ENCODE results near the gene MPC2. TPM values are rescaled to one million over a fixed set of nuclear protein-coding genes. Genes with fewer than 3 reads are reported as not detected.

Gene MPC2
- total and polyA plus RNA-seq, 12 donors: 50.0 to 186 (median 111) TPM

DNA sequence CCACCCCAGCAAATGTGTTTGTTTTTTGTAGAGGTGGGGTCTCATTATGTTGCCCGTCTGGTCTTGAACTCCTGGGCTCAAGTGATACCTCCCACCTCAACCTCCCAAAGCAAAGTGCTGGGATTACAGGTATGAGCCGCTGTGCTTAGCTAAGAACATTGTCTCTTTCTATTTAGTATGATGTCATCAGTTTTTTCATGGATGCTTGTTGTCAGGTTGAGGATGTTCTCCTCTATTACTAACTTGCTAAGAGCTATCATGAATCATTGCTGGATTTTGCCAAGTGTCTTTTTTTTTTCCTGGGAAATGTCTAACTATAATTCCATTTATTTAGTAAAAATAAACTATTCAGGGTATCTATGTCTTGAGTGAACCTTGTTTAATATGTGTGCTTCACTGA, 19.0 kb upstream of the MPC2 start:
- intact Hi-C loops (cut with DNase I): no loop called here
- DNase-seq: no peak
- 98 to 100% (median 100%) methylated on average over 2 of the region's 2 CpGs for WGBS, 4 donors
- TF ChIP-seq POLR2A (IDR thresholded peaks at IDR 0.05): no peak
- TF ChIP-seq, protein P1, sequence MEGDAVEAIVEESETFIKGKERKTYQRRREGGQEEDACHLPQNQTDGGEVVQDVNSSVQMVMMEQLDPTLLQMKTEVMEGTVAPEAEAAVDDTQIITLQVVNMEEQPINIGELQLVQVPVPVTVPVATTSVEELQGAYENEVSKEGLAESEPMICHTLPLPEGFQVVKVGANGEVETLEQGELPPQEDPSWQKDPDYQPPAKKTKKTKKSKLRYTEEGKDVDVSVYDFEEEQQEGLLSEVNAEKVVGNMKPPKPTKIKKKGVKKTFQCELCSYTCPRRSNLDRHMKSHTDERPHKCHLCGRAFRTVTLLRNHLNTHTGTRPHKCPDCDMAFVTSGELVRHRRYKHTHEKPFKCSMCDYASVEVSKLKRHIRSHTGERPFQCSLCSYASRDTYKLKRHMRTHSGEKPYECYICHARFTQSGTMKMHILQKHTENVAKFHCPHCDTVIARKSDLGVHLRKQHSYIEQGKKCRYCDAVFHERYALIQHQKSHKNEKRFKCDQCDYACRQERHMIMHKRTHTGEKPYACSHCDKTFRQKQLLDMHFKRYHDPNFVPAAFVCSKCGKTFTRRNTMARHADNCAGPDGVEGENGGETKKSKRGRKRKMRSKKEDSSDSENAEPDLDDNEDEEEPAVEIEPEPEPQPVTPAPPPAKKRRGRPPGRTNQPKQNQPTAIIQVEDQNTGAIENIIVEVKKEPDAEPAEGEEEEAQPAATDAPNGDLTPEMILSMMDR (IDR thresholded peaks at IDR 0.05): no peak
- H3K27me3 ChIP-seq: no peaks in the 10 kb centered on the region
- no peak overlapping the region for H3K27ac ChIP-seq
- peaks cover 0 to 18% of the 10 kb centered on the region in 2 donors for H3K36me3 ChIP-seq (replicated peaks in 1 of 2)
- H3K4me3 ChIP-seq: no peak overlapping the region
- H3K4me1 ChIP-seq (replicated peaks in 1 of 2): peaks cover 0 to 16% of the 10 kb centered on the region in 2 donors
- no peaks in the 10 kb centered on the region for H3K9me3 ChIP-seq (replicated peaks in 1 of 3)

DNA sequence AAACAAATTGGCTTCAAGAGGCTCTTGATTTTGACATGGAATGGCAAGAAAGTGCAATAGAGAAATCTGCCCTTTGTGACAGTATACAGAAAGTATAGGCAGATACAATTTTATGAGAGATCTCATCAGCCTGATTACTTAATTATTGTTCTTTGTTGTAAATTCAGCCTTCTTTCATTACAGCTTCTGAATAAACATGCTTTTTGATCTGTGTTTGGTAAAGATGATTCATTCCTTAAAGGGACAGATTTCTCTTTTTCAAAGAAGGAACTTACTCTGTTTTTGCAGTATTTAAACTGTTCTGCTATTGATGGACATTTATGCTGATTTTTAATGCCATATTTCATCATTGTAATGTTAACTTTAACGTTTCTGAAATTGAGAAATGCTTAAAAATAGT, 13.7 kb upstream of the MPC2 start:
- peaks cover 18 to 43% of the 10 kb centered on the region in 2 donors for H3K4me1 ChIP-seq (replicated peaks in 1 of 2)
- H3K27me3 ChIP-seq: no peaks in the 10 kb centered on the region
- no peak overlapping the region for H3K4me3 ChIP-seq
- TF ChIP-seq POLR2A (IDR thresholded peaks at IDR 0.05): no peak
- TF ChIP-seq, protein P1 (IDR thresholded peaks at IDR 0.05): no peak
- no peaks in the 10 kb centered on the region for H3K9me3 ChIP-seq (replicated peaks in 1 of 3)
- DNase-seq: no peak
- peaks cover 0 to 18% of the 10 kb centered on the region in 2 donors for H3K36me3 ChIP-seq (replicated peaks in 1 of 2)
- 14 to 25% (median 17%) methylated on average over 1 of the region's 1 CpG for WGBS, 4 donors
- intact Hi-C loops (cut with DNase I): no loop called here
- no peak overlapping the region for H3K27ac ChIP-seq

DNA sequence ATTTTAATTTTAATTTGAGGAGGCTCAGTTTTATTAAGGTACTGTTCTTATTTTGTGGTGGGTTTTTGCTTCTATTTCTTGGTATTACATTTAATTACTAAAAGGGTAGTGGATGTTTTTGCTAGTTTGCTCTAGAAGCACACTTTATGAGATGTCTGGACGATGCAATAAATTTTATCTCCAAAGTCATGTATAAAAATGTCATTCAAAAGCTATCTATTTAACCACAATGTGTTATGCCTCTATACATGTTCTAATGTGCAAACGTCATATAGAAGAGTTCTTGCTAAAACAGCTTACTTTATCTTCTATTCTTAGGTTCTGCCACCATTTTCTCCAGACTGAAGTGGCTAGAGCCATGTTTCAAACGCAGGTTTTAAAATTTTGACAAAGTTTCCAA, 12.9 kb upstream of the MPC2 start:
- Histone ChIP-seq H3K4me1 (replicated peaks in 1 of 2) (peaks cover 18 to 43% of the 10 kb centered on the region in 2 donors), H3K9me3 (replicated peaks in 1 of 3) (no peaks in the 10 kb centered on the region), H3K36me3 (replicated peaks in 1 of 2) (peaks cover 0 to 18% of the 10 kb centered on the region in 2 donors), H3K4me3 (no peak overlapping the region), H3K27ac (no peak overlapping the region), H3K27me3 (no peaks in the 10 kb centered on the region)
- intact Hi-C loops (cut with DNase I): loop anchor here in 1 of 2 donors (10.0 kb wide), 1 partner anchor 45 kb away; no protein-coding TSS in a partner anchor
- DNase-seq: no peak
- 71 to 92% (median 90%) methylated on average over 3 of the region's 3 CpGs for WGBS, 4 donors
- TF ChIP-seq, protein P1 (IDR thresholded peaks at IDR 0.05): no peak
- no peak for TF ChIP-seq POLR2A (IDR thresholded peaks at IDR 0.05)

DNA sequence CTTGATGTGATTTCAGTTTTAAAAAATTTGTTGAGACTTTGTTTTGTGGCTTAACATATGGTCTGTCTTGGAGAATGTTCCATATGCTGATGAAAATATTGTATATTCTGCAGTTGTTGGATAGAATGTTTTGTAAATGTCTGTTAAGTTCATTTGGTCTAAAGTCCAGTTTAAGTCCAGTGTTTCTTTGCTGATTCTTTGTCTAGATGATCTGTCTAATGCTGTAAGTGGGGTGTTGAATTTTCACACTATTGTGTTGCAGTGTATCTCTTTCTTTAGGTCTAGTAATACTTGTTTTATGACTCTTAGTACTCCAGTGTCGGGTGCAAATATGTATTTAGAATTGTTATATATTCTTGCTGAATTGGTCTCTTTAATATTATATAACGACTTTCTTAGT, 10.9 kb upstream of the MPC2 start:
- WGBS, 4 donors: 78 to 89% (median 86%) methylated on average over 2 of the region's 2 CpGs
- intact Hi-C loops (cut with DNase I): loop anchor here in 1 of 2 donors (10.0 kb wide), 1 partner anchor 47 kb away; no protein-coding TSS in a partner anchor

DNA sequence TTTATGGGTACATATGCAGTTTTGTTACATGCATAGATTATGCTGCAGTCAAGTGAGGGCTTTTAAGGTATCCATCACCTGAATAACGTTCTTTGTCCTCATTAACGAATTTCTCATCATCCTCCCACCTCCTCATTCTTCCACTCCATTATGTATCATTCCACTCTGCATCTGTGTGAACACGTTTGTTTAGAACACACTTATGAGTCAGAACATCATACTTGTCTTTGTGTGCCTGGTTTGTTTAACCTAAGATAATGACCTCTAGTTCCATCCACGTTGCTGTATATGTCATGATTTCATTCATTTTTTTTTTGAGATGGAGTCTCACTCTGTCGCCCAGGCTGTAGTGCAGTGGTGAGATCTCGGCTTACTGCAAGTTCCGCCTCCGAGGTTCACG, 6.7 kb upstream of the MPC2 start:
- Histone ChIP-seq H3K36me3 (replicated peaks in 1 of 2) (no peaks in the 10 kb centered on the region), H3K4me3 (no peak overlapping the region), H3K27ac (no peak overlapping the region), H3K4me1 (replicated peaks in 1 of 2) (peaks cover 18 to 27% of the 10 kb centered on the region in 2 donors), H3K9me3 (replicated peaks in 1 of 3) (no peaks in the 10 kb centered on the region), H3K27me3 (no peaks in the 10 kb centered on the region)
- TF ChIP-seq, protein P1 (IDR thresholded peaks at IDR 0.05): no peak
- TF ChIP-seq POLR2A (IDR thresholded peaks at IDR 0.05): no peak
- intact Hi-C loops (cut with DNase I): loop anchor here in 1 of 2 donors (10.0 kb wide), 1 partner anchor 51 kb away; no protein-coding TSS in a partner anchor
- WGBS, 4 donors: 82 to 92% (median 84%) methylated on average over 9 of the region's 9 CpGs
- DNase-seq: no peak

More for the DNA sequence above, 10.9 kb upstream of the MPC2 start:
- H3K36me3 ChIP-seq (replicated peaks in 1 of 2): peaks cover 0 to 5% of the 10 kb centered on the region in 2 donors
- no peak overlapping the region for H3K4me3 ChIP-seq
- DNase-seq: no peak
- no peaks in the 10 kb centered on the region for H3K9me3 ChIP-seq (replicated peaks in 1 of 3)
- TF ChIP-seq POLR2A (IDR thresholded peaks at IDR 0.05): no peak
- H3K27me3 ChIP-seq: no peaks in the 10 kb centered on the region
- peaks cover 18 to 43% of the 10 kb centered on the region in 2 donors for H3K4me1 ChIP-seq (replicated peaks in 1 of 2)
- peak overlapping the region in 1 of 5 donors; percentile 6 for H3K27ac ChIP-seq
